NCI-H2081 treated with DMSO at 0.1 percent for 48 hours (cell line): ENCODE results near the gene RALGPS2.

Experiments
- DNase-seq: peaks from one replicate; lab custom pipeline; 2025; lab: John Stamatoyannopoulos, UW

RALGPS2 gene

DNA sequence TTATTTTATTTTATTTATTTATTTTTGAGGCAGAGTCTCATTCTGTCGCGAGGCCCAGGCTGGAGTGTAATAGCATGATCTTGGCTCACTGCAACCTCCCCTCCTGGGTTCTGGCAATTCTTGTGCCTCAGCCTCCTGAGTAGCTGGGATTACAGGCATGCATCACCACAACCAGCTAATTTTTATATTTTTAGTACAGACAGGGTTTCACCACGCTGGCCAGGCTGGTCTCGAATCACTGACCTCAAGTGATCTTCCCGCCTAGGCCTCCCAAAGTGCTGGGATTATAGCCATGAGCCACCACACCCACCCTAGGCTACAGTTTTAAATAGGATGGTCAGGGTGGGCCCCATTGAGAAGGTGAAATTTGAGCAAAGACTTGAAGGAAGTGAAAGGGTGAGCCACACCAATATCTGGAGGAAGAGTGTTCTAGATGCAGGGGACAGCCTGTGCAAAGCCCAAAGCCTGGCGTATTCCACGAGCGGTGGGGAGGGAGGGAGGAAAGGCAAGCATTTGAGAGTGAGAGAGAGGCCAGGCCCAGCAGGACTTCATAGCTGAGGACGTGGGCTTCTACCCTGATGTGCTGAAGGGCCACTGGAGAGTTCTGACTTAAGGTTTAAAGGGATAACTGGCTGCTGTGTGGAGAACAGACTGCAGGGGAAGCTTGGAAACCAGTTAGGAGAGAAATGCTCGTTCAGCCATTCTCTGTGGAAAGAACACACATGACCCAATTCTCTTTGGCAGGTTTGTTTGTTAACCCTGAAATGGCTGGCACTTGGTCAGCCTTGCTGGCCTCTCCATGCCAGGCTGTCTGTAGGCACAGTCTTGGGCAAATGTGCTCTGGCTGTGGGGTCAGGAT, 238.0 kb downstream of the RALGPS2 start:
- DNase-seq: no peak

DNA sequence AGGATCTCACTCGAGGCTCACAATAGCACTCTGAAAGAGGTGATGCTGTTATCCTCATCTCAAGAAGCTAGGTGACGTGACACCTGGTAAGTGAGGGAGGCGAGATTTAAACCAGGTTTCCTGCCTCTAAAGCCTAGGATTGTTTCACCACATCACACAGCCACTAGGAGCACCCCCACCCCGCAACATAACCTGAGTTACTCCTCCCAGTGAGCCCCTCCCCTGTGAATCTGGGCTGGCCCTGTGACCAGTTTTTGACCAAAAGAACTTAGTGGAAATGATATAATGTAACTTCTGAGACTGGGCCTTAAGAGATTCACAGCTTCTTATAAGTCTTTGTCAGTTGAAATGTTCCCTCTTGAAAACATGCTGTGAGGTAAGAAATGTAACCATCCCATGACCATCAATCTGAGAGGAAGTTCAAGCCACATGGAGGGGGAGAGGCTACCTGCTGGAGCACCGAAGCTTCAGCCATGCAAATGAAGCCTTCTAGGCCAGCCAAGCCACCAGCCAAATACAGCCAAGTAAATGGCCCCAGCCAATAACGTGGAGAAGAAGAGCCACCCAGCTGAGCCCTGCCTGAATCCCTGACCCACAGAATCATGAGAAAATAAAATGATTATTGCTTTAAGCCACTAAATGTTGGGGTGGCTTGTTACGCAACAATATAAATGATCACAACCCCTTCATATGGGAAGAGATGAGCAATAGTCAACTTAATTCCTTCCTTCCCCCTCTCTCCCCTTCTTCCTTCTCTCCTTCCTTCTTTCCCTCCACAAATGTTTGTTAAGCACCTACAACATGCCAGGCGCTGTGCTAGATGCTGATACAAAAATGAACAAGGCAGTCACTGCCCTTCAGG, 239.7 kb downstream of the RALGPS2 start:
- DNase-seq: no peak

DNA sequence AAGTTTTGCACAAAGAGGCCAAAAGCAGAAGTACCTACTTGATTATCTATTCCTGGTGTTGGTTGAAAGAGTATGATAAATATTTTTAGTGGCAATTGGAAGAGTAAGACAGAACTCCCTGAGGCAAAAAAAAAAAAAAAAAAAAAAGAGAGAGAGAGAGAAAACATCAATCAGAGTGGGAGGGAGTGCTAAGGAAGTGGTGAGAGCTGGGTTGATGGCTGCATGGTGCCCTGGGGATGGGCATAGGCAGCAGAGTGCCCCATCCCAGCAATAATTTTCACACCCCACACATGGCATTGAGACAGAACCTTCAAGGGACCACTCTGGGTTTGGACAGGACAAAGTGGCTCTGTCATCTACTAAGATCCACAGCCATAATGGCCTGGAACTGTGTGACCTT, 241.3 kb downstream of the RALGPS2 start:
- DNase-seq: no peak

DNA sequence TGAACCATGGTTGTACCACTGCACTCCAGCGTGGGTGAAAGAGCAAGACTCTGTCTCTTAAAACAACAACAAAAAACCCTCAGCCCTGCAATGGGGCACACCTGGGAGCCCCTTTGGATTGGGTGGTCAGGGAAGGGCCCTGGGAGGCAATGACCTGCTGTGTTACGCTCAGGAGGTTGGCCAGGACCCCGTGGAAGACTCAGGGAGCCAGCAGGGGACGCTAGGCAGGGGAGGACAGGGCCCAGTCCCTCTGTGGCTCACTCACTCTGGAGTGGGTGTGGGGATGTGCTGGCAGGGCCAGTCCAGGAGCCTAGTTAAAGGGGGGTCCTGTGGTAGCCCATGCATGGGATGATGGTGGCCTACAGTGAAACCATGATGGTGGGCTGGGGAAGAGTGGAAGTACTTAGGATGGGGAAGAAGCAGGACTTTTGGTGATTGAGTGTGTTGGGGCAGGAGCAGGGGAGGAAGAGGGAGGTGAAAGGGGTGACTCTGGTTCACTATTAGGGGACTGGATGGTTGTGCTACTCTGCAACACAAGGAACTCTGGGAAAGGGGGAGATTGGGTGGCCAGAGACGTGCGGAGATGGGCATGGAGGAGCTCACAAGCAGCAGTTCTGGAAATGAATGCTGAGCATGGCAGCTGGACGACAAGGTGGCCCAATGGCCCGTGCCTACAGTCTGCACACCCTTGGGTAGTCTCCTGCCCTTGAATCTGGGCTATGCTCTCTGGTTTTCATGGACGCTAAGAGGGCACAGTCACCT, 244.4 kb downstream of the RALGPS2 start:
- no peak for DNase-seq

DNA sequence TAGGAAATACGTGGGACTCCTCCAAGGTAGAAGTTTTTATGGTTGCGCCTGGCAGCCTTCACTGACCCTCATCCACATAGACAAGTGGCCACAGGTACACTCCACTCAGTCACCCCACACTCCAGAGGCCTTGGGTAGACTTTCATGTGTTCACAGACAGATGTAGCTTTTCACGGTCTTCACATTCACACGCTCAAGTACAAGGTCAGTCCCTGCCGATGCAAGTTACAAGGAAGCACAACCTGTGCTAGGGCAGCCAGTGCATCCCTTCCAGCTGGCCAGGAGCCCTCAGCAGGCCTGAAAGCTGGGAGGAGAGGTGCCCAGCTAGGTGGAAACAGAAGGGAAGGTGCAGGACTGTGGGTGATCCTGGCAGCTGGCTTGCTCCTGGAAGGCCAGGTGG, 245.1 kb downstream of the RALGPS2 start:
- DNase-seq: no peak
